ENCODE results near the gene METTL9.
"Not testable (repeated sequence)": the region's sequence is repeated elsewhere in the genome, so short reads cannot be mapped to it uniquely, and the experiment has no call there.

The METTL9 gene

GRCh38 chr16:21599122-21600030 lies at the start of gene METTL9:
METTL9 (plus strand) TSS chr16:21599577; CDS start chr16:21599734, 157 bp downstream.
- DNase-seq = peak; percentile 88 to 96 (median 93)

- DNase-seq = not testable (repeated sequence)
Observed at GRCh38 chr16:21549975-21550374, 49.4 kb upstream of the METTL9 start.

DNA sequence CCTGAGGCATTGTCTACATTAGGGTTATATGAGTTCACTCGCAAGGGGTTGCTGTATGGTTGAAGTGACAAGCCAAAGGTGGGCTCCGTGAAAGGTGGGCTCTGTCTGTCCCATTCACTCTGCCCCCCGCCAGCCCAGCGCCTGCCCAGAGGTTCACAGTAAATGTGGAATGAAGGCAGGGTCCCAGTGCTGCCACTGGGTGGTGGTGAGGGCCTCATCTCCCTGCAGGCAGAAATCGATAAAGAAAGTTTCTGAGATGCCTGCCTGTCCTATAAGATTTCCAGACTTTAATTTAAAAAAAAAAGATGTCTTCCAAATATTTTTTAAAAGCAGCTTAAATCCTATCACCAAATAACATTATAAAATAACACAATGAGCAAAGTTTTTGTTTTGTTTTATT lies 48.9 kb upstream of the METTL9 start:
- DNase-seq = not testable (repeated sequence)

DNA sequence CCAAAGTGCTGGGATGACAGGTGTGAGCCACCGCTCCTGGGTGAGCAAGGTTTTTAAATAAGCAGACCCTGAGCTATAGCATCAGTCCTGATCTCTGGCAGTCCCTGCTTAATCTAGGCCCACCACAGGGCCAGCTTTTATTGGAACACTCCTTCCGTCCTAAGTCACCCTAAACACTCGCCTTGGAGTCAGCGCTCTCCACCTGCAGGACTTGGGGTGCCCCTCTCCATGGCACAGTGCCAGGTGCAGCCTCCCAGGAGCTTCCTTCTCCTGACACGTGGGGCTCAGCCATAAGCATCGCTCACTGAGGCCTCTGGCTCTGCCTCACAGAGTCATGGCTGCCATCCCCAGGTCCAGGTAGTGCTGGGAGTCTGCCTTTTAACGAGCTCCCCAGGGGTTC lies 48.3 kb upstream of the METTL9 start:
- DNase-seq = not testable (repeated sequence)

DNA sequence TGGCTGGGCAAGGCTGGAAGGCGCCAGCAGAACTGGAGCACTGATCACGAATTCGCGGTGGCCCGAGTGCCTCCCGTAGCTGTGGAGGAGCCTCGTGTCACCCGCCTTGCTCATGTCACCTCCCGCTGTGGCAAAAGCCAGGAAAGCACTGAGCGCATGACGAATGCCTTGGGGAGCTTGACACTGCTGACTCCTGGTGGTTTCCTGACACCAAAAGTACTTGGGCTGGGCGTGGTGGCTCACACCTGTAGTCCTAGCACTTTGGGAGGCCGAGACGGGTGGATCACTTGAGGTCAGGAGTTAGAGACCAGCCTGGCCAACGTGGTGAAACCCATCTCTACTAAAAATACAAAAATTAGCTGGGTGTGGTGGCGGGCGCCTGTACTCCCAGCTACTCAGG lies 47.8 kb upstream of the METTL9 start:
- DNase-seq = peak in 2 of 3 experiments; percentile 5 to 47

- not testable (repeated sequence) for DNase-seq
Observed at GRCh38 chr16:21553481-21554296, 45.7 kb upstream of the METTL9 start.

DNA sequence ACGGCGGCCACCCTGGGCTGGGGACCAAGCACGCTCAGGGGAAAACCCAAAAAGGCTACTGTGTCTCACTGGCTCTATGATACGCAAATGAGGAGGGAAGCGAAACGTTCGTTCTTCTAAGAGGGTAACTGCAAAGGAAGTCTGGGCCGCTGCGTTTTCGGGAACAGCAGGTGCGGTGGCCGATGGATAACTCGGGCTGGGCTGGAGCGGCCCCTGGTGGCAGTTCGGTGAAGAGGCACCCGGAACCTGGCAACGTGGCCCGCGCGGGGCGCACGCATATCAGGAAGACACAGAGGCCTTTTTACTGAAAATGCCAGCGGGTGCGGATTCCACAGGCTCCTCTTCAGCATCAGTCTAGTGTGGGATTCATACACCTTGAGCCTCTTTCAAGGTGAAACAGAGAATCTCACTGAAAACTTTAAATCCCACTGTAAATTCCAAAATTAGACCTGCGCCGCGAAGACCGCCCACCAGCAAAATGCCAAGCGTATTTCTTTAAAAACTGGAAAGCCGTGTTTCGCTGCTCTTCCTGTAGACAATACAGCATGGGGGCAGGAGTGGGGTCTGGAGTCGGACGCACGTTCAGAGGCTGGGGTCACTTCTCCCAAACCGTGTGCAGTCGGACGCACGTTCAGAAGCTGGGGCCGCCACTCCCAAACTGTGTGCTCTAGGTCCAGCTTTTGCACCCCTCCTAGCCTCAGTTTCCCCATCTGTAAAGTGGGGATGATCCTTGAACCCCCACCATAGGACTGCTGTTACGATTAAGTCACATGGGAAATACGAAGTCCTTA lies 44.4 kb upstream of the METTL9 start:
- DNase-seq = peak; percentile 44 to 90 (median 79)

- DNase-seq = peak in 1 of 3 experiments; percentile 13
Observed at GRCh38 chr16:21555621-21556020, 43.8 kb upstream of the METTL9 start.

DNA sequence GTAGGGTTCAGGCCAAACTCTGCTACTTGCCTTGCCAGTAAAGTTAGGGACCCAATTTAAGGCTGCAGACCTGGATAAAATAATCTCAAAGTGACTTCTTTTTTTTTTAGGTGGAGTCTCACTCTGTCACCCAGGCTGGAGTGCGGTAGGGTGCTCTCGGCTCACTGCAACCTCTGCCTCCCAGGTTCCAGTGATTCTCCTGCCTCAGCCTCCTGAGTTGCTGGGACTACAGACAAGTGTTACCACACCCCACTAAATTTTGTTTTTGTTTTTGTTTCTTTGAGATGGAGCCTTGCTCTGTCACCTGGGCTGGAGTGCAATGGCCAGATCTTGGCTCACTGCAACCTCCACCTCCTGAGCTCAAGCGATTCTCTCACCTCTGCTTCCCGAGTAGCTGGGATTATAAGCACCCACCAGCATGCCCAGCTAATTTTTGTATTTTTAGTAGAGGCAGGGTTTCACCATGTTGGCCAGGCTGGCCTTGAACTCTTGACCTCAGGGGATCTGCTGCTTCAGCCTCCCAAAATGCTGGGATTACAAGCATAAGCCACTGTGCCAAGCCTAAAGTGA lies 43.3 kb upstream of the METTL9 start:
- not testable (repeated sequence) for DNase-seq

DNA sequence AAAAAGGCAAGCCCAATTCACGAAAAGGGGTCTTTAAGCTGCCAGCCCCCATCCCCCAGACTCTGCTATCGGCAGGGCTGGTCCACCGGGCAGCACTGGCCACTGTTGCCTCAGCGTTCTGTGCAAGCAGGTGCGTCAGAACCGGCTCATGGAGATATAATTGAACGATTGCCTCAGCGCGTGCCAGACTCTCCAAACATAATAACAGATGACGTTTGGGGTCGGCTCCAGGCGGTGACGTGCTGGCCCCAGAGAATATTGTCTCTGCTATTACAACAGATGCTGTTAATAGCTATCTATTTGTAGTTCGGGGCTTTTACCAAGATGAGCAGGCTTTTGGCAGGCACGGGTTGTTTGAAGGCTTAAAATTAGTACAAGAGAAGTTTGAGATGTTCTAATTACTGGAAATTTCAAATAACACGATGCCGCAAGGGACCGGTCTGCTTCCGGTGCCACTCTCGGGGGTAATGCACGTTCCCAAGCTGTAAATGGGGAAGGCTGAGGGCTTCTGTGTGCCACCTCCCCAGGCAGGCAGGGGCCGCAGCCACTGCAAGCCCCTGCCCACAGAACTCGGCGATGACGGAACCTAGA lies 42.6 kb upstream of the METTL9 start:
- DNase-seq = peak in 2 of 3 experiments; percentile 76 to 92

GRCh38 chr16:21560462-21560861 lies 38.9 kb upstream of the METTL9 start:
- no peak for DNase-seq

DNA sequence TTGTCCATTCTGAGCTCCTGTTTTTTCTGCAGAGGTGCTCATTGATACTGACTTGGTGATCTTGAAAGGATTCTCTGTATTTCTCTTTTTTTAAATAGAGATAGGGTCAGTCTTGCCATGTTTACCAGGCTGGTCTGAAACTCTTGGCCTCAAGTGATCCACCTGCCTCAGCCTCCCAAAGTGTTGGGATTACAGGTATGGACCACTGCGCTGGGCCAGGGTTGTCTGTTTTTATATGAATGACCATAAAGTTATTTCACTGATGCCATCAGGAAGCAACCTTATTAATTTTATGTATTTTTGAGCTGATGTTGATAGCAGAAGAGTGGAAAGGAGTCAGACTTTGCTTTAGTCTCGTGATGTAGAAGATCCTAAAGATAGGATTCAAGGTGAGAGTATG lies 35.7 kb upstream of the METTL9 start:
- no peak for DNase-seq

DNA sequence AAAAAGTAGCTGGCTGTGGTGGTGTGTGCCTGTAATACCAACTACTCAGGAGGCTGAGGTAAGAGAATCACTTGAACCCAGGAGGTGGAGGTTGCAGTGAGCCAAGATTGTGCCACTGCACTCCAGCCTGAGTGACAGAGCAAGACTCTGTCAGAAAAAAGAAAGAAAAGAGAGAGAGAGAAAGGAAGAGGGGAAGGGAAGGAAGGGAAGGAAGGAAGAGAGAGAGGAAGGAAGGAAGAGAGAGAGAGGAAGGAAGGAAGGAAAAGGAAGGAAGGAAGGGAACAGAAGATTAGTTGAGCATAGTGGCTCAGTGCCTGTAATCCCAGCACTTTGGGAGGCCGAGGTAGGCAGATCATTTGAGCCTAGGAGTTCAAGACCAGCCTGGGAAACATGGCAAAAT lies 35.0 kb upstream of the METTL9 start:
- DNase-seq = not testable (repeated sequence)

GRCh38 chr16:21565507-21565860 lies 33.9 kb upstream of the METTL9 start:
- DNase-seq = no peak

- DNase-seq = no peak
Observed at GRCh38 chr16:21565861-21566669, 33.3 kb upstream of the METTL9 start.

DNA sequence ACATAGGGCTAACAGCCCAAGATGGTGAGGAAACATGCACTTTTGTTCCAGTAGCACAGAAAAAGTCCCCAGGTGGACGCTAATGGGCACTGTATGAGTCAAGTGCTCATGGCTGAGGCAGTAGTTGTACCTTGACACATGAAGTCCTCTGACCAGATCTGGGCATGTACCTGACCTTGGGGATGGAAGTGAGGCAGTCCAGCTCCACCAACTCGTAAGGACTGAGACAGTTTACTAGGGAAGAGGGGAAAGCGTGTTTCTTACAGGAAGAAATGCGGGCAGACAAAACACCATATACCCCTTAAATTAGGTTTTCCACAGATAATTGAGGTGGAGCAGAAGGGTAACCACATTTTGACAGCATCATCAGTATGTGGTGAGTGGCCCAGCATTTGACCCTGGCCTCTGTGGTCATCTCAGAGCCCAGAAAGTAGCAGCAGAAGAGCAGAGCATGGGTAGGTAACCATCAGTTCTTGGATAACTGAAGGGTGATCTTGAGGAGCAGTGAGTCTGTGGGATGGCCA lies 32.4 kb upstream of the METTL9 start:
- DNase-seq = no peak

- DNase-seq = not testable (repeated sequence)
Observed at GRCh38 chr16:21567496-21567895, 31.9 kb upstream of the METTL9 start.

- no peak for DNase-seq
Observed at GRCh38 chr16:21568502-21569189, 30.7 kb upstream of the METTL9 start.

GRCh38 chr16:21570676-21571017 lies 28.7 kb upstream of the METTL9 start:
- DNase-seq = no peak

GRCh38 chr16:21573506-21573905 lies 25.9 kb upstream of the METTL9 start:
- DNase-seq = not testable (repeated sequence)
